Brain microvascular endothelial cell (primary cell): ENCODE results near the gene PLA2G6.

ENCODE experiments used
- DNase-seq: peaks from one replicate; pipeline ENCODE4 v3.0.0-alpha.2; 2020
- H3K27ac ChIP-seq: fragments of 250-450 bp; sonication (Bioruptor Pico); 2 replicates; pipeline ENCODE4 v1.5.1; 2020; ENCODE audit warnings: mild to moderate bottlenecking, moderate library complexity
- H3K27me3 ChIP-seq: fragments of 250-450 bp; sonication (Bioruptor Pico); replicated peaks from 2 replicates; pipeline ENCODE4 v1.5.1; 2020; ENCODE audit warnings: mild to moderate bottlenecking
- H3K36me3 ChIP-seq: fragments of 250-450 bp; sonication (Bioruptor Pico); replicated peaks from 2 replicates; pipeline ENCODE4 v1.5.1; 2020; ENCODE audit warnings: mild to moderate bottlenecking
- H3K4me3 ChIP-seq: 2 replicates; pipeline ENCODE4 v1.5.1; 2011; ENCODE audit warnings: low read depth, mild to moderate bottlenecking, control low read depth, low read length, moderate library complexity
- in situ Hi-C: cut with HindIII; loops from 2 replicates; pipeline ENCODE4 v1.10.0; 2017; ENCODE audit warnings: low sequenced_read_pairs, low pct_ligation_motif_present
- TF ChIP-seq, protein P1 (sequence below): IDR thresholded peaks from 2 replicates; pipeline ENCODE4 v1.5.1; 2011; ENCODE audit warnings: low read depth, mild to moderate bottlenecking, moderate library complexity, low read length, control low read depth, inconsistent platforms; ENCODE audit errors: missing control alignments

Gene PLA2G6

DNA sequence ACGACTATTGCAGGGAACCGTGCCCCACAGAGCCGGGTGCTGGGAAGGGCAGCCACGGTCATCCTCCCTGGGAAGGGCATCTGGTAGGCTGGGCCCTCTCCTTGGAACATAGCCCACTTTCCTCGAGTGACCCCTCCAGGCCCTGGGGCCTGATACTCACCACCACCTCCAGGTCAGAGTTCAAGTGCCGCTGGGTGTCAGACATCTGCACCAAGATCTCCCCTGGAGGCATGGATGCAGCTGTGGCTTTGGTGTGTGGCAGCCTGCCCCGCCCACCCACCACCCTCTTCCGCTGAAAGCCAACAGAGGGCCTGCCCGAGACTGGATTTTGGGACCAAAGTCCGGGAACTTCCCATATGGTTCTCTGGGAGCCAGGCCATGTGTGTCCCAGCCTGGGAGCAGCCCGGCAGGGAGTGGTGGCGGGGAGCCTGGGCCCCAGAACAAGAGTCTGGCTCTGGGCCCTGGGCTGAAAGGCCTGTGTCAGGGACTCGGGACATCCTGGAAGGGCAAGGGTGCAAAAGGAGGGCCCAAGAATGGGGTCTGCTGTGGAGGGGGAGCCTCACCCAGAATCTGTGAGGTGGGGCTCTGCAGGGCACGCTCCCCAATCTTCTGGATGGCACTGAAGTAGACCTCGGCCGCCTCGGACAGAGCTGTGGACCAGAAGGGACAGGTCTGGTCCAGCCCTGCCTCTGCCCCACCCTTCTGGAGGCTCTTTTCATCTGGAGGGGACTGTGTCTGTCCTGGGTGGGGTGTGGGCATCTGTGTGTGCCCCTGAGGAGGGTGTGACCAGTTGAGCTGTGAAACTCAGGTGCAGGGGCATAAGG lies 73.7 kb downstream of the PLA2G6 start:
- no peaks in the 10 kb centered on the region for H3K36me3 ChIP-seq
- no peak for DNase-seq
- H3K27ac ChIP-seq, result no peak overlapping the region
- H3K27me3 ChIP-seq, result no peaks in the 10 kb centered on the region
- in situ Hi-C loops, result no loop called here
- TF ChIP-seq, protein P1, sequence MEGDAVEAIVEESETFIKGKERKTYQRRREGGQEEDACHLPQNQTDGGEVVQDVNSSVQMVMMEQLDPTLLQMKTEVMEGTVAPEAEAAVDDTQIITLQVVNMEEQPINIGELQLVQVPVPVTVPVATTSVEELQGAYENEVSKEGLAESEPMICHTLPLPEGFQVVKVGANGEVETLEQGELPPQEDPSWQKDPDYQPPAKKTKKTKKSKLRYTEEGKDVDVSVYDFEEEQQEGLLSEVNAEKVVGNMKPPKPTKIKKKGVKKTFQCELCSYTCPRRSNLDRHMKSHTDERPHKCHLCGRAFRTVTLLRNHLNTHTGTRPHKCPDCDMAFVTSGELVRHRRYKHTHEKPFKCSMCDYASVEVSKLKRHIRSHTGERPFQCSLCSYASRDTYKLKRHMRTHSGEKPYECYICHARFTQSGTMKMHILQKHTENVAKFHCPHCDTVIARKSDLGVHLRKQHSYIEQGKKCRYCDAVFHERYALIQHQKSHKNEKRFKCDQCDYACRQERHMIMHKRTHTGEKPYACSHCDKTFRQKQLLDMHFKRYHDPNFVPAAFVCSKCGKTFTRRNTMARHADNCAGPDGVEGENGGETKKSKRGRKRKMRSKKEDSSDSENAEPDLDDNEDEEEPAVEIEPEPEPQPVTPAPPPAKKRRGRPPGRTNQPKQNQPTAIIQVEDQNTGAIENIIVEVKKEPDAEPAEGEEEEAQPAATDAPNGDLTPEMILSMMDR, result no peak
- H3K4me3 ChIP-seq, result no peak overlapping the region

DNA sequence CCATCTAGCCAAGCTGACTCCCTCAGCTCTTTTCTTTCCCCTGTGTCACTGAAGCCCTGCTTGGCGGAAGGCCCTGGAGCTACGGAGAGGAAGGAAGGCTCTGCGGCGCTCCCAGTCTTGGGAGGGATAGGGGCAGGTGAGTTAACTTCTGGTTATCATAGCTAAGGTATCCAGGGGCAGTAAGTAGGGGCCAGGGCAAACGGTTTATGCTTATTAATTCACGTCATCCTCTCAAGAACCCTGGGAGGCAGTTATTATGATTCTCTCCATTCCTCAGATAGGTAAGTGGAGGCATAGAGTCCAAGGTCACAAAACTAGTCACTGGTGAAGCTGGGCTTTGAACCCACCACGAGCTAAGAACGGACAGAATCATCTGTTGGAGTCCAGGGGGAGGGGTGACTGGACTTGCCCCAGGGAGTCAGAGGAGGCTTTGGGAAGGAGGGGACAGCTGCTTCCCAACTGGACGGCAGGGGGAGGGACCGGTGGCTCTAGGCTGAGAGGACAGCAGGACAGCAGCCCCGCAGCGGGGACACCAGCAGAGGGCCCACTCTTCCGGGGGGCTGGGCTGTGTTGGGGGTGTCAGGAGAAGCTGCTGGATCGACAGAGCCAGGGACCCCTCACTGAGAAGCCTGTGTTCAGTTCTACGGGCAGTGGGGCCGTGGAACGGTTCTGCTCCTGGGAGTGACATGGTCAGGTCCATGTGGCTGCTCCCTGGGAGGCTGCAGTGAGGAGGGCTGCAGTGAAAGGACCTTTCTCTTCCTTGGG lies 74.6 kb downstream of the PLA2G6 start:
- H3K36me3 ChIP-seq, result no peaks in the 10 kb centered on the region
- H3K4me3 ChIP-seq, result no peak overlapping the region
- no peak overlapping the region for H3K27ac ChIP-seq
- TF ChIP-seq, protein P1, result peak; percentile 11
- in situ Hi-C loops, result no loop called here
- no peak for DNase-seq
- no peaks in the 10 kb centered on the region for H3K27me3 ChIP-seq

DNA sequence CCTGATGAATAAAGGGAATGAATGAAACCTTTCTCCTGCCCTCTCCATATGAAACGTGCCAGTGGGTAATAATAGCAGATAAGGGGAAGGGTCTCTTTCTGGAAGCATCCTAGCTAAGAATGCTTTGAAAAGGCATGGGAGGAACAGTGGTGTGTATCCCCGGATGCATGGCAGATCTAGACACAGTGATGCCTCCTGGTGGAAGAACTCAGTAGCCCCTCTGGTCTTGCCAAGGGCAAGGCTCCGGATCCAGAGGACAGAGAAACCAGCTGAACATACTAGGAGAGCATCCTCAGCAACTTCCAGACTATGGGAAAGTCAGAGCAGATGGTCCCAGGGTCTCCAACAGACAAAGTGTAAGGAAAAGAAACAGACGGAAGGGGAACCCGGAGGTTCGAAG lies 77.5 kb downstream of the PLA2G6 start:
- no peaks in the 10 kb centered on the region for H3K27me3 ChIP-seq
- H3K27ac ChIP-seq, result no peak overlapping the region
- no peak overlapping the region for H3K4me3 ChIP-seq
- TF ChIP-seq, protein P1, result peak; percentile 69
- no peaks in the 10 kb centered on the region for H3K36me3 ChIP-seq
- in situ Hi-C loops, result no loop called here
- peak; percentile 28 for DNase-seq

DNA sequence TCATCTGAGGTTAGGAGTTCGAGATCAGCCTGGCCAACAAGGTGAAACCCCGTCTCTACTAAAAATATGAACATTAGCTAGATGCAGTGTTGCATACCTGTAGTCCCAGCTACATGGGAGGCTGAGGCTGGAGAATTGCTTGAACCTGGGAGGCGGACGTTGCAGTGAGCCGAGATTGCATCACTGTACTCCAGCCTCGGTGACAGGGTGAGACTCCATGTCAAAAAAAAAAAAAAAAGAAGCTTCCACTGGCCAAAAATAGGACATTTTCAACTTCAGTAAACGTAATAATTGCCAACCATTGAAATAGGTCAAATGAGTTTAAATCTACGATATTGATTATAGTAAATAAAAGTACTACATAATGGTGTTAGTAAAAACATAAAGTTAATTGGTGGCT lies 78.0 kb downstream of the PLA2G6 start:
- H3K27me3 ChIP-seq, result no peaks in the 10 kb centered on the region

GRCh38 chr22:38098410-38099249 lies 83.0 kb downstream of the PLA2G6 start:
- H3K27ac ChIP-seq, result no peak overlapping the region
- H3K36me3 ChIP-seq, result no peaks in the 10 kb centered on the region
- peak; percentile 16 for DNase-seq
- in situ Hi-C loops, result loop anchor here (25.0 kb wide), 1 partner anchor 239 kb away; no protein-coding TSS in a partner anchor
- TF ChIP-seq, protein P1, result no peak
- no peaks in the 10 kb centered on the region for H3K27me3 ChIP-seq
- no peak overlapping the region for H3K4me3 ChIP-seq

More for the DNA sequence above, 78.0 kb downstream of the PLA2G6 start:
- H3K36me3 ChIP-seq, result no peaks in the 10 kb centered on the region
- in situ Hi-C loops, result no loop called here
- H3K27ac ChIP-seq, result no peak overlapping the region
- DNase-seq, result no peak
- H3K4me3 ChIP-seq, result no peak overlapping the region
- TF ChIP-seq, protein P1, result no peak
